HepG2 (cell line): ENCODE data around the gene B4GALT2. TPM values are rescaled to one million over a fixed set of nuclear protein-coding genes. Genes with fewer than 3 reads are reported as not detected.

Experiments
- HNRNPK ChIP-seq: fragments of 200-400 bp; formaldehyde crosslinking; IDR thresholded peaks from 2 replicates; pipeline ENCODE4 v1.6.1; 2018; ENCODE audit warnings: low read length, low read depth, moderate library complexity, mild to moderate bottlenecking; ENCODE audit not compliant: poor library complexity, severe bottlenecking
- MAFF ChIP-seq: IDR thresholded peaks from 2 replicates; pipeline ENCODE4 v1.6.1; 2011; ENCODE audit warnings: low read depth, low read length, improper control_type of control experiment
- SETDB1 ChIP-seq: sonication (generic); formaldehyde crosslinking; IDR thresholded peaks from 2 replicates; pipeline ENCODE4 v1.5.1; 2020; ENCODE audit warnings: missing genetic modification reagents, mild to moderate bottlenecking, borderline replicate concordance
- SP4 ChIP-seq: sonication (generic); formaldehyde crosslinking; IDR thresholded peaks from 2 replicates; pipeline ENCODE4 v1.8.1; 2023; ENCODE audit warnings: mild to moderate bottlenecking, missing genetic modification reagents
- ZEB1 ChIP-seq: IDR thresholded peaks from 2 replicates; pipeline ENCODE4 v1.6.1; 2012; ENCODE audit warnings: mild to moderate bottlenecking, low read depth, inconsistent platforms; ENCODE audit not compliant: insufficient replicate concordance
- ZFP1 ChIP-seq: IDR thresholded peaks from 2 replicates; pipeline ENCODE4 v1.6.1; 2016
- ZNF556 ChIP-seq: sonication (generic); formaldehyde crosslinking; IDR thresholded peaks from 2 replicates; pipeline ENCODE4 v1.4.0; 2020; ENCODE audit warnings: mild to moderate bottlenecking, missing genetic modification reagents, borderline replicate concordance
- ZNF772 ChIP-seq: sonication (generic); formaldehyde crosslinking; IDR thresholded peaks from 2 replicates; pipeline ENCODE4 v1.5.0; 2020; ENCODE audit warnings: mild to moderate bottlenecking, missing genetic modification reagents
- ZSCAN29 ChIP-seq: sonication (generic); formaldehyde crosslinking; conservative IDR thresholded peaks from 2 replicates; pipeline ENCODE4 v1.4.0; 2020; ENCODE audit warnings: mild to moderate bottlenecking, missing genetic modification reagents
- polyA plus RNA-seq, 8 experiments: library from polyadenylated mRNA; depleted of rRNA in 3 of 8; stranded (reverse) in 7 of 8; unstranded in 1 of 8; fragments of >200 nt; fragmentation: Illumina TruSeq in 4 of 8; extraction: Trizol in 4 of 8; gene quantifications; 2 replicates each; pipeline versions ENCODE4 v1.2.1 to v1.2.3, GENCODE V29; 2011 to 2016; ENCODE audit warnings: low read depth in 4 of 8, missing spikeins in 1 of 8, mixed read lengths in 1 of 8; ENCODE audit not compliant: insufficient read depth in 1 of 8
- total RNA-seq, 5 experiments: library from RNA; depleted of rRNA; stranded (reverse); fragments of >200 nt; fragmentation: Illumina TruSeq; extraction: Trizol; gene quantifications; 2 replicates each; pipeline ENCODE4 v1.2.3, GENCODE V29; 2016; ENCODE audit warnings: low read depth in 1 of 5
- TF ChIP-seq, protein P1 (sequence below): sonication (generic); formaldehyde crosslinking; IDR thresholded peaks from 2 replicates; pipeline ENCODE4 v1.4.0; 2020; ENCODE audit warnings: missing genetic modification reagents
- TF ChIP-seq, protein P2 (sequence below): sonication (generic); formaldehyde crosslinking; conservative IDR thresholded peaks from 2 replicates; pipeline ENCODE4 v1.8.0; 2022; ENCODE audit warnings: missing genetic modification reagents
- TF ChIP-seq, protein P3 (sequence below): IDR thresholded peaks from 2 replicates; pipeline ENCODE4 v1.6.1; 2016
- TF ChIP-seq, protein P4 (sequence below): sonication (generic); formaldehyde crosslinking; IDR thresholded peaks from 2 replicates; pipeline ENCODE4 v1.4.0; 2020; ENCODE audit warnings: mild to moderate bottlenecking, missing genetic modification reagents

B4GALT2 gene
- total and polyA plus RNA-seq, 2 of the 13 experiments (the other 11 are each of a cell fraction or from before 2014, with no cell fraction given) = 41.9 to 78.0 TPM

DNA sequence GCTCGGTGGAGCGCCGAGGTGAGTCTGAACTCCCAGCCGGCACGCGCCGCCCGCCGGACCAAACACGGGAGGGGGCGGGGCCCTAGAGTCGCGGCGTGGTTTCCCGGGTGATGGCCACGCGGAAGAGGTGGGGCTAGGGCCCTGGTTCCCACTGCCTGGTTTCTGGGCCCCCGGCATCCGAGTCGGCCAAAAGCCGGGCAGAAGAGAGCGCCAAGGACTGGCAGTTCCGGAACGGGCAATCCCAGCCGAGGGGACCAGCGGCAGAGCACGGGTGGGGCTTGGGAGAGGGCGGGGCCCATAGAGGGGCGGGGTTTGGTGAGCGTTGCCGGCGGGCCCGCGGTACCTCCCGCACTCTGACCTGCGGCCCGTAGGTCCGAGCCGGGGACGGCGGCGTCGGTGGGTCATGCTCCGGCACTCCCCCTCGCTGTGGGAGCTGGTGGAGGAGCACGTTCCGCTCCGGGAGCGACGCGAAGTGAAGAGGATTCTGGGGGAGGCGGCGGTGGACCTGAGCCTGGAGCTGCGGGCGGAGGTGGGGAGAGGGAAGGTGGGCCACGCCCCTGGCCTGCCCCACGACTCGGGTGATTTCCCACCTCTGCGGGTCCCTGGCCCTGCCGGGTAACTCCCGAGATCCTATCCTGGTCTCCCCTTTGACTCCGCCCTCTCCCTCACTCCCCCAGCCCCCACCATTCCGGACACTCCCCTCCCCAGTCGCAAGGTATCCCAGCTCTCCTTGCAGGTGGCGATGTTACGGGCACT is 12.6 kb downstream of the B4GALT2 start, which contains the start of gene CCDC24 (continued):
- TF ChIP-seq, protein P1, sequence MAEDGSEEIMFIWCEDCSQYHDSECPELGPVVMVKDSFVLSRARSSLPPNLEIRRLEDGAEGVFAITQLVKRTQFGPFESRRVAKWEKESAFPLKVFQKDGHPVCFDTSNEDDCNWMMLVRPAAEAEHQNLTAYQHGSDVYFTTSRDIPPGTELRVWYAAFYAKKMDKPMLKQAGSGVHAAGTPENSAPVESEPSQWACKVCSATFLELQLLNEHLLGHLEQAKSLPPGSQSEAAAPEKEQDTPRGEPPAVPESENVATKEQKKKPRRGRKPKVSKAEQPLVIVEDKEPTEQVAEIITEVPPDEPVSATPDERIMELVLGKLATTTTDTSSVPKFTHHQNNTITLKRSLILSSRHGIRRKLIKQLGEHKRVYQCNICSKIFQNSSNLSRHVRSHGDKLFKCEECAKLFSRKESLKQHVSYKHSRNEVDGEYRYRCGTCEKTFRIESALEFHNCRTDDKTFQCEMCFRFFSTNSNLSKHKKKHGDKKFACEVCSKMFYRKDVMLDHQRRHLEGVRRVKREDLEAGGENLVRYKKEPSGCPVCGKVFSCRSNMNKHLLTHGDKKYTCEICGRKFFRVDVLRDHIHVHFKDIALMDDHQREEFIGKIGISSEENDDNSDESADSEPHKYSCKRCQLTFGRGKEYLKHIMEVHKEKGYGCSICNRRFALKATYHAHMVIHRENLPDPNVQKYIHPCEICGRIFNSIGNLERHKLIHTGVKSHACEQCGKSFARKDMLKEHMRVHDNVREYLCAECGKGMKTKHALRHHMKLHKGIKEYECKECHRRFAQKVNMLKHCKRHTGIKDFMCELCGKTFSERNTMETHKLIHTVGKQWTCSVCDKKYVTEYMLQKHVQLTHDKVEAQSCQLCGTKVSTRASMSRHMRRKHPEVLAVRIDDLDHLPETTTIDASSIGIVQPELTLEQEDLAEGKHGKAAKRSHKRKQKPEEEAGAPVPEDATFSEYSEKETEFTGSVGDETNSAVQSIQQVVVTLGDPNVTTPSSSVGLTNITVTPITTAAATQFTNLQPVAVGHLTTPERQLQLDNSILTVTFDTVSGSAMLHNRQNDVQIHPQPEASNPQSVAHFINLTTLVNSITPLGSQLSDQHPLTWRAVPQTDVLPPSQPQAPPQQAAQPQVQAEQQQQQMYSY = peak; percentile 77
- TF ChIP-seq, protein P2, sequence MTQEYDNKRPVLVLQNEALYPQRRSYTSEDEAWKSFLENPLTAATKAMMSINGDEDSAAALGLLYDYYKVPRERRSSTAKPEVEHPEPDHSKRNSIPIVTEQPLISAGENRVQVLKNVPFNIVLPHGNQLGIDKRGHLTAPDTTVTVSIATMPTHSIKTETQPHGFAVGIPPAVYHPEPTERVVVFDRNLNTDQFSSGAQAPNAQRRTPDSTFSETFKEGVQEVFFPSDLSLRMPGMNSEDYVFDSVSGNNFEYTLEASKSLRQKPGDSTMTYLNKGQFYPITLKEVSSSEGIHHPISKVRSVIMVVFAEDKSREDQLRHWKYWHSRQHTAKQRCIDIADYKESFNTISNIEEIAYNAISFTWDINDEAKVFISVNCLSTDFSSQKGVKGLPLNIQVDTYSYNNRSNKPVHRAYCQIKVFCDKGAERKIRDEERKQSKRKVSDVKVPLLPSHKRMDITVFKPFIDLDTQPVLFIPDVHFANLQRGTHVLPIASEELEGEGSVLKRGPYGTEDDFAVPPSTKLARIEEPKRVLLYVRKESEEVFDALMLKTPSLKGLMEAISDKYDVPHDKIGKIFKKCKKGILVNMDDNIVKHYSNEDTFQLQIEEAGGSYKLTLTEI (CRISPR knock-in tag) = no peak
- TF ChIP-seq ZFP1 (CRISPR knock-in tag) (no peak), ZNF772 (CRISPR knock-in tag) (no peak; the same call in 1 of the 2 replicates), SP4 (CRISPR knock-in tag) (peak; percentile 34; the same call in 1 of the 2 replicates), ZSCAN29 (CRISPR knock-in tag) (peak; percentile 55; the same call in 1 of the 2 replicates), ZNF556 (peak; percentile 67; the same call in 1 of the 2 replicates), SETDB1 (CRISPR knock-in tag) (no peak), HNRNPK (peak; percentile 60), ZEB1 (no peak), MAFF (no peak)
- TF ChIP-seq, protein P3, sequence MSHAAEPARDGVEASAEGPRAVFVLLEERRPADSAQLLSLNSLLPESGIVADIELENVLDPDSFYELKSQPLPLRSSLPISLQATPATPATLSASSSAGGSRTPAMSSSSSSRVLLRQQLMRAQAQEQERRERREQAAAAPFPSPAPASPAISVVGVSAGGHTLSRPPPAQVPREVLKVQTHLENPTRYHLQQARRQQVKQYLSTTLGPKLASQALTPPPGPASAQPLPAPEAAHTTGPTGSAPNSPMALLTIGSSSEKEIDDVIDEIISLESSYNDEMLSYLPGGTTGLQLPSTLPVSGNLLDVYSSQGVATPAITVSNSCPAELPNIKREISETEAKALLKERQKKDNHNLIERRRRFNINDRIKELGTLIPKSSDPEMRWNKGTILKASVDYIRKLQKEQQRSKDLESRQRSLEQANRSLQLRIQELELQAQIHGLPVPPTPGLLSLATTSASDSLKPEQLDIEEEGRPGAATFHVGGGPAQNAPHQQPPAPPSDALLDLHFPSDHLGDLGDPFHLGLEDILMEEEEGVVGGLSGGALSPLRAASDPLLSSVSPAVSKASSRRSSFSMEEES (CRISPR knock-in tag) = 0 out of 2 replicates have a peak, but pooled peaks have one; percentile 12
- TF ChIP-seq, protein P4, sequence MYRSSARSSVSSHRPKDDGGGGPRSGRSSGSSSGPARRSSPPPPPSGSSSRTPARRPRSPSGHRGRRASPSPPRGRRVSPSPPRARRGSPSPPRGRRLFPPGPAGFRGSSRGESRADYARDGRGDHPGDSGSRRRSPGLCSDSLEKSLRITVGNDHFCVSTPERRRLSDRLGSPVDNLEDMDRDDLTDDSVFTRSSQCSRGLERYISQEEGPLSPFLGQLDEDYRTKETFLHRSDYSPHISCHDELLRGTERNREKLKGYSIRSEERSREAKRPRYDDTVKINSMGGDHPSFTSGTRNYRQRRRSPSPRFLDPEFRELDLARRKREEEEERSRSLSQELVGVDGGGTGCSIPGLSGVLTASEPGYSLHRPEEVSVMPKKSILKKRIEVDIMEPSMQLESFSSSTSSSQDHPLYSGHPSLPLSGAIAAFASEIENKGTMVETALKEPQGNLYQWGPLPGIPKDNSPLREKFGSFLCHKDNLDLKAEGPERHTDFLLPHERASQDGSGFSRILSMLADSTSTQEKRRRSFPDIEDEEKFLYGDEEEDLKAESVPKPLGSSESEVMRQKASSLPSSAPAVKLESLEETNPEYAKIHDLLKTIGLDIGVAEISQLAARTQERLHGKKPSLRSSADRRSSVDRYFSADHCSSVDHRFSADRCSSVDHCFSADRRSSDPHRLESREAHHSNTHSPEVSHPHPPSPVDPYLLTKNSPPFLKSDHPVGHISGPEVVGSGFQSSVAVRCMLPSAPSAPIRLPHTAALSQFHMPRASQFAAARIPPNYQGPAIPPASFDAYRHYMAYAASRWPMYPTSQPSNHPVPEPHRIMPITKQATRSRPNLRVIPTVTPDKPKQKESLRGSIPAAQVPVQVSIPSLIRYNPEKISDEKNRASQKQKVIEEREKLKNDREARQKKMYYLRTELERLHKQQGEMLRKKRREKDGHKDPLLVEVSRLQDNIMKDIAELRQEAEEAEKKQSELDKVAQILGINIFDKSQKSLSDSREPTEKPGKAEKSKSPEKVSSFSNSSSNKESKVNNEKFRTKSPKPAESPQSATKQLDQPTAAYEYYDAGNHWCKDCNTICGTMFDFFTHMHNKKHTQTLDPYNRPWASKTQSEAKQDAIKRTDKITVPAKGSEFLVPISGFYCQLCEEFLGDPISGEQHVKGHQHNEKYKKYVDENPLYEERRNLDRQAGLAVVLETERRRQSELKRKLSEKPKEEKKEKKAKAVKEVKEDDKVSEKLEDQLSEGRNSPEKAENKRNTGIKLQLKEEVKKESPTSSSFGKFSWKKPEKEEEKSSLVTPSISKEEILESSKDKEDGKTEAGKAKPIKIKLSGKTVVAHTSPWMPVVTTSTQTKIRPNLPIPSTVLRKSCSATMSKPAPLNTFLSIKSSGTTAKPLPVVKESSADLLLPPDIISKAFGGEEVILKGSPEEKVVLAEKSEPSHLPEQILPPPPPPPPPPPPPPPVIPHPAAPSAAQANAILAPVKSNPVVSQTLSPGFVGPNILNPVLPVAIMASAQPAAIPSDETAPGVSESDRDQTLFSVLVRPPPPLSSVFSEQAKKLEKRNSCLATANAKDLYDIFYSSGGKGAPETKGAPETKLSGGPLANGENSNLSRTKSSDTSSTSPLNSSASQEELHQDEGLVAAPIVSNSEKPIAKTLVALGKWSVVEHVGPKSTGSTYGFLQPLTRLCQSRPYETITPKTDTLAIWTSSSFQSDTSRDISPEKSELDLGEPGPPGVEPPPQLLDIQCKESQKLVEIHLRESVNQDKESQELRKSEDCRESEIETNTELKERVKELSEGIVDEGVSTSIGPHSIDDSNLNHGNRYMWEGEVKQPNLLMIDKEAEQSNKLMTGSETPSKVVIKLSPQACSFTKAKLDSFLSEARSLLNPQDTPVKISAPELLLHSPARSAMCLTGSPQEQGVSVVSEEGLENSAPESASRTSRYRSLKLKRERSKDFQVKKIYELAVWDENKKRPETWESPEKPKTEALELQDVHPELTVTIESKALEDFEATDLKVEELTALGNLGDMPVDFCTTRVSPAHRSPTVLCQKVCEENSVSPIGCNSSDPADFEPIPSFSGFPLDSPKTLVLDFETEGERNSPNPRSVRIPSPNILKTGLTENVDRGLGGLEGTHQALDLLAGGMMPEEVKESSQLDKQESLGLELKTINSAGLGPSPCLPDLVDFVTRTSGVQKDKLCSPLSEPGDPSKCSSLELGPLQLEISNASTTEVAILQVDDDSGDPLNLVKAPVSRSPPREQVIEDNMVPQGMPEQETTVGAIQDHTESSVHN (CRISPR knock-in tag) = 0 out of 2 replicates have a peak, but pooled peaks have one; percentile 31
